AG08396 (cell line): Measurements from ENCODE around the gene CSTA.

ENCODE experiments used
- DNase-seq: peaks from one replicate; pipeline ENCODE4 v3.0.0; 2012; ENCODE audit warnings: low spot score, mixed read lengths

The CSTA gene

GRCh38 chr3:122382888-122383666 is 58.0 kb downstream of the CSTA start, which contains the start of gene MIX23:
TSS of gene MIX23 (minus strand) at chr3:122383231. CDS start at chr3:122383224, 7 bp downstream.
- DNase-seq = peak; percentile 90

- peak; percentile 92 for DNase-seq
Measured at GRCh38 chr3:122383771-122384697, 59.0 kb downstream of the CSTA start, which contains the start of gene FAM162A. TSS of gene FAM162A (plus strand) at chr3:122384182. CDS start at chr3:122384266, 84 bp downstream.

GRCh38 chr3:122387709-122388108 is 62.7 kb downstream of the CSTA start:
- DNase-seq = no peak

GRCh38 chr3:122389197-122389596 is 64.1 kb downstream of the CSTA start:
- DNase-seq = no peak

- DNase-seq = no peak
Measured at GRCh38 chr3:122389892-122390291, 64.8 kb downstream of the CSTA start.

- no peak for DNase-seq
Measured at GRCh38 chr3:122390665-122391064, 65.6 kb downstream of the CSTA start.
